PC-9 (cell line): ENCODE results near the gene OR5K2.

ENCODE experiments used
- EZH2 ChIP-seq: fragments of 200-600 bp; sonication (generic); IDR thresholded peaks from 2 replicates; pipeline ENCODE4 v1.8.0; 2017; ENCODE audit warnings: antibody characterized with exemption, low read depth
- TF ChIP-seq, protein P1 (sequence below): fragments of 200-600 bp; sonication (generic); conservative IDR thresholded peaks from 2 replicates; pipeline ENCODE4 v1.6.1; 2017; ENCODE audit warnings: mixed run types, antibody characterized with exemption, mild to moderate bottlenecking, moderate library complexity

DNA sequence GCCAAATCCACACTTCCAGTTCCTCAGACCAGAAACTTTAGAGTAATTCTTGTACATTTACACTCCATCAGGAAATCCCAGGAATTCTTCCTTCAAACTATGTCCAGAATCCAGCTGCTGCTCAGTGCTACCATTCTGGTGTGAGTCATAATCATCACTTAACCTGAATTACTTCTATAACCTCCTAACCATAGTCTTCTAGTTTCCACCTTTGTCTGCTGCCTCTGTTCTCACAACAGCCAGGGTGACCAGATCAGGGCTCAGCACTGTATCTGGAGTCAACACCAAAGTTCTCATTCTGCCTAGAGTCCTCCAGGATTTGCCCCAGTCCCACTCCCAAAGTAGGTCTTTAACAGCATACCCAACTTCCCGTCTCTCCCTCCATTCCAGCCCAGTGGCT, 21.9 kb downstream of the OR5K2 start:
- TF ChIP-seq, protein P1, sequence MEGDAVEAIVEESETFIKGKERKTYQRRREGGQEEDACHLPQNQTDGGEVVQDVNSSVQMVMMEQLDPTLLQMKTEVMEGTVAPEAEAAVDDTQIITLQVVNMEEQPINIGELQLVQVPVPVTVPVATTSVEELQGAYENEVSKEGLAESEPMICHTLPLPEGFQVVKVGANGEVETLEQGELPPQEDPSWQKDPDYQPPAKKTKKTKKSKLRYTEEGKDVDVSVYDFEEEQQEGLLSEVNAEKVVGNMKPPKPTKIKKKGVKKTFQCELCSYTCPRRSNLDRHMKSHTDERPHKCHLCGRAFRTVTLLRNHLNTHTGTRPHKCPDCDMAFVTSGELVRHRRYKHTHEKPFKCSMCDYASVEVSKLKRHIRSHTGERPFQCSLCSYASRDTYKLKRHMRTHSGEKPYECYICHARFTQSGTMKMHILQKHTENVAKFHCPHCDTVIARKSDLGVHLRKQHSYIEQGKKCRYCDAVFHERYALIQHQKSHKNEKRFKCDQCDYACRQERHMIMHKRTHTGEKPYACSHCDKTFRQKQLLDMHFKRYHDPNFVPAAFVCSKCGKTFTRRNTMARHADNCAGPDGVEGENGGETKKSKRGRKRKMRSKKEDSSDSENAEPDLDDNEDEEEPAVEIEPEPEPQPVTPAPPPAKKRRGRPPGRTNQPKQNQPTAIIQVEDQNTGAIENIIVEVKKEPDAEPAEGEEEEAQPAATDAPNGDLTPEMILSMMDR, result no peak
- no peak for TF ChIP-seq EZH2
